Measurements from ENCODE around the gene APOBEC4. TPM values are rescaled to one million over a fixed set of nuclear protein-coding genes. Genes with fewer than 3 reads are reported as not detected.

The APOBEC4 gene
- total and polyA plus RNA-seq, 10 of the 15 experiments (the other 5 are each of a cell fraction or from before 2014, with no cell fraction given) = 0.04 to 0.25 (median 0.06) TPM; not detected in 5

DNA sequence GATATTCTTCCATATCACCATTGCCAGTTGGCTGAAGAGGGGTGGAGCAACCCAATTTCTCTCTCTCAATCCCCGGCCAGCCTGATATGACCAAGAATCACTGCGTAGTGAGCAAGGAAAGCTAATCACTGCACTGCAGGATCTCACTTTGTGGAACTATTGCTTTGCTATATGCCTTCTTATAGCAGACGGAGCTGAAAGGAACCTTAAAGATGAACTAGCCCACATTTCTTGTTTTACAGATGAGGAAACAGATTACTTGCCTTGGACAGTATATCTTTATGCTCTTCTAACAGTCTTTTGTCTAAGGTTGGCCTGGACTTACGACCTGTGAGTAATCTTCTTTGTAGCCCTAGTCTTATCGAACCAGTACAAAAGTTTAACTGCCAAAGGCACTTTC, 7.6 kb downstream of the APOBEC4 start:
- no peaks in the 10 kb centered on the region for H3K27me3 ChIP-seq (replicated peaks in 1 of 2; ENCODE audit: control insufficient read depth in 2 of 2, insufficient read depth in 2 of 2, low read length in 1 of 2)
- DNase-seq (ENCODE audit: low read depth, low spot score) (no peak), FAIRE-seq (no peak), ATAC-seq (no peak)
- intact Hi-C loops (cut with micrococcal nuclease; ENCODE audit: unreplicated experiment) = no loop called here
- no peak overlapping the region for H3K4me3 ChIP-seq
- SMC1A ChIA-PET (ENCODE audit: uncharacterized antibody, unreplicated experiment) = interaction anchor here (0.6 to 4.0 kb wide), 9 partner anchors 8 to 862 kb away, joined by 3 to 25 read pairs (median 5); no protein-coding TSS in a partner anchor
- H3K36me3 ChIP-seq (ENCODE audit: control insufficient read depth in 2 of 2, insufficient read depth in 2 of 2, low read length in 1 of 2) = no peaks in the 10 kb centered on the region; a peak in 1 of 4 replicates
- RAD21 ChIA-PET (ENCODE audit: unreplicated experiment) = interaction anchor here (1.2 to 3.5 kb wide), 5 partner anchors 9 to 269 kb away, joined by 3 to 17 read pairs (median 4); partner anchors contain the start of gene APOBEC4
- no peak overlapping the region for H3K27ac ChIP-seq (ENCODE audit: control insufficient read depth, insufficient read depth)
- H2AFZ ChIP-seq (ENCODE audit: control insufficient read depth, low read depth, low read length) = no peak overlapping the region
- no peaks in the 10 kb centered on the region for H4K20me1 ChIP-seq (ENCODE audit: control insufficient read depth, insufficient read depth)
- no peaks in the 10 kb centered on the region for H3K9me3 ChIP-seq (replicated peaks; ENCODE audit: control insufficient read depth, insufficient read depth, low read length)
- 67% methylated on average over 5 of the region's 5 CpGs for WGBS (ENCODE audit: insufficient coverage, insufficient replicate concordance, low lambda C conversion rate, missing lambda C conversion rate)
- H3K79me2 ChIP-seq (ENCODE audit: control insufficient read depth, insufficient read depth, low read length) = no peaks in the 10 kb centered on the region; the same call in 1 of the 2 replicates
- BruUV-seq (replicated peaks) = no TSS peak
- H3K9ac ChIP-seq (ENCODE audit: control insufficient read depth, insufficient read depth, low read length) = no peak overlapping the region
- TF ChIP-seq, protein P1, sequence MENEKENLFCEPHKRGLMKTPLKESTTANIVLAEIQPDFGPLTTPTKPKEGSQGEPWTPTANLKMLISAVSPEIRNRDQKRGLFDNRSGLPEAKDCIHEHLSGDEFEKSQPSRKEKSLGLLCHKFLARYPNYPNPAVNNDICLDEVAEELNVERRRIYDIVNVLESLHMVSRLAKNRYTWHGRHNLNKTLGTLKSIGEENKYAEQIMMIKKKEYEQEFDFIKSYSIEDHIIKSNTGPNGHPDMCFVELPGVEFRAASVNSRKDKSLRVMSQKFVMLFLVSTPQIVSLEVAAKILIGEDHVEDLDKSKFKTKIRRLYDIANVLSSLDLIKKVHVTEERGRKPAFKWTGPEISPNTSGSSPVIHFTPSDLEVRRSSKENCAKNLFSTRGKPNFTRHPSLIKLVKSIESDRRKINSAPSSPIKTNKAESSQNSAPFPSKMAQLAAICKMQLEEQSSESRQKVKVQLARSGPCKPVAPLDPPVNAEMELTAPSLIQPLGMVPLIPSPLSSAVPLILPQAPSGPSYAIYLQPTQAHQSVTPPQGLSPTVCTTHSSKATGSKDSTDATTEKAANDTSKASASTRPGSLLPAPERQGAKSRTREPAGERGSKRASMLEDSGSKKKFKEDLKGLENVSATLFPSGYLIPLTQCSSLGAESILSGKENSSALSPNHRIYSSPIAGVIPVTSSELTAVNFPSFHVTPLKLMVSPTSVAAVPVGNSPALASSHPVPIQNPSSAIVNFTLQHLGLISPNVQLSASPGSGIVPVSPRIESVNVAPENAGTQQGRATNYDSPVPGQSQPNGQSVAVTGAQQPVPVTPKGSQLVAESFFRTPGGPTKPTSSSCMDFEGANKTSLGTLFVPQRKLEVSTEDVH (IDR thresholded peaks at IDR 0.05; ENCODE audit: low read depth, partially characterized antibody) = no peak
- TF ChIP-seq TCF12 (IDR thresholded peaks at IDR 0.05; ENCODE audit: low read depth, low read length) (no peak), EGR1 (IDR thresholded peaks at IDR 0.05; ENCODE audit: borderline replicate concordance in 1 of 2, low read depth in 2 of 2, low read length in 2 of 2) (no peak), ZNF622 (IDR thresholded peaks at IDR 0.05) (no peak), HCFC1 (IDR thresholded peaks at IDR 0.05; ENCODE audit: low read length) (no peak), TAF1 (IDR thresholded peaks at IDR 0.05; ENCODE audit: borderline replicate concordance, low read depth, low read length) (no peak), EP300 (IDR thresholded peaks at IDR 0.05; ENCODE audit: borderline replicate concordance in 1 of 2, control insufficient read depth in 1 of 2, low read depth in 2 of 2, low read length in 2 of 2) (no peak), POLR2A (IDR thresholded peaks at IDR 0.05; ENCODE audit: low read depth, low read length) (no peak), BHLHE40 (IDR thresholded peaks at IDR 0.05; ENCODE audit: borderline replicate concordance in 1 of 2, low read depth in 2 of 2, low read length in 1 of 2) (no peak), SREBF1 (IDR thresholded peaks at IDR 0.05; ENCODE audit: low read length) (no peak), FOS (IDR thresholded peaks at IDR 0.05; ENCODE audit: borderline replicate concordance, extremely low read depth, insufficient read length) (no peak)
- TF ChIP-seq, protein P2, sequence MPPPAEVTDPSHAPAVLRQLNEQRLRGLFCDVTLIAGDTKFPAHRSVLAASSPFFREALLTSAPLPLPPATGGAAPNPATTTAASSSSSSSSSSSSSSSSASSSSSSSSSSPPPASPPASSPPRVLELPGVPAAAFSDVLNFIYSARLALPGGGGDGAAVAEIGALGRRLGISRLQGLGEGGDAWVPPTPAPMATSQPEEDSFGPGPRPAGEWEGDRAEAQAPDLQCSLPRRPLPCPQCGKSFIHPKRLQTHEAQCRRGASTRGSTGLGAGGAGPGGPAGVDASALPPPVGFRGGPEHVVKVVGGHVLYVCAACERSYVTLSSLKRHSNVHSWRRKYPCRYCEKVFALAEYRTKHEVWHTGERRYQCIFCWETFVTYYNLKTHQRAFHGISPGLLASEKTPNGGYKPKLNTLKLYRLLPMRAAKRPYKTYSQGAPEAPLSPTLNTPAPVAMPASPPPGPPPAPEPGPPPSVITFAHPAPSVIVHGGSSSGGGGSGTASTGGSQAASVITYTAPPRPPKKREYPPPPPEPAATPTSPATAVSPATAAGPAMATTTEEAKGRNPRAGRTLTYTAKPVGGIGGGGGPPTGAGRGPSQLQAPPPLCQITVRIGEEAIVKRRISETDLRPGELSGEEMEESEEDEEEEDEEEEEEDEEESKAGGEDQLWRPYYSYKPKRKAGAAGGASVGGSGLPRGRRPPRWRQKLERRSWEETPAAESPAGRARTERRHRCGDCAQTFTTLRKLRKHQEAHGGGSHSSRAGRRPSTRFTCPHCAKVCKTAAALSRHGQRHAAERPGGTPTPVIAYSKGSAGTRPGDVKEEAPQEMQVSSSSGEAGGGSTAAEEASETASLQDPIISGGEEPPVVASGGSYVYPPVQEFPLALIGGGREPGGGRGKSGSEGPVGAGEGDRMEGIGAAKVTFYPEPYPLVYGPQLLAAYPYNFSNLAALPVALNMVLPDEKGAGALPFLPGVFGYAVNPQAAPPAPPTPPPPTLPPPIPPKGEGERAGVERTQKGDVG (CRISPR knock-in tag; IDR thresholded peaks at IDR 0.05) = no peak
- CTCF ChIA-PET = interaction anchor here (1.0 to 6.8 kb wide), 5 partner anchors 7 to 270 kb away, joined by 3 to 37 read pairs (median 9); partner anchors contain the start of gene APOBEC4
- in situ Hi-C loops (cut with MboI) = no loop called here
- H3K4me1 ChIP-seq (ENCODE audit: control insufficient read depth, insufficient read depth, low read length) = no peaks in the 10 kb centered on the region; the same call in 1 of the 2 replicates
- H3K4me2 ChIP-seq (ENCODE audit: control insufficient read depth, insufficient read depth) = no peak overlapping the region
- POLR2A ChIA-PET = interaction anchor here (1.0 to 3.8 kb wide), 4 partner anchors 7 to 11 kb away, joined by 3 to 21 read pairs (median 8); partner anchors contain the start of genes APOBEC4 and ARPC5
